WI38 (cell line): ENCODE data around the gene CMTR2.
A peak's percentile ranks its signal among the peaks of the same experiment; 100 is the strongest.
"Not testable (repeated sequence)": the region's sequence is repeated elsewhere in the genome, so short reads cannot be mapped to it uniquely, and the experiment has no call there.

Experiments used
- H3K4me3 ChIP-seq: 2 replicates; pipeline ENCODE4 v1.5.1; 2011; ENCODE audit warnings: low read depth, mild to moderate bottlenecking, control low read depth, low read length
- CTCF ChIP-seq: IDR thresholded peaks from 2 replicates; pipeline ENCODE4 v1.5.1; 2012; ENCODE audit warnings: low read depth, mild to moderate bottlenecking, control low read depth, low read length

Gene CMTR2

DNA sequence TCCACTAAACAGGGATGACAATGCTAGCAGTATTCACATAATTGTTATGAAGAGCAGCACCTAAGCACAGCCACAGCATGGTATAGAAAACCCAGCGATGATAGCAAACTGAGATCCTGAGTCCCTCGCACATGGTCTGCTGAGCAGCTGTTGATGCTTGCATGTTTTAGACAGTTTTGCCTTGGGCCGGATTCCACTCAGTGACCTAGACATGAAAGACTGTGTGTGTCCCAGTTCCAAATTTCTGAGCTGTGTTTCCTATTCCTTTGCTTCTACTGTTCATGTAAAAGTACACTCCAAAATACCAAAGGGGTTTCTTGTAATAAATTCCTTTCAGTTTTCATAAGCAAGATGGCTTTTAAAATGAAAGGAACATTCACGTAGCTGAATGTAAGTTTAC is 30.8 kb upstream of the CMTR2 start:
- H3K4me3 ChIP-seq, result no peak overlapping the region
- no peak for TF ChIP-seq CTCF

- no peak overlapping the region for H3K4me3 ChIP-seq
- no peak for TF ChIP-seq CTCF
Observed at GRCh38 chr16:71315269-71315668, 26.1 kb upstream of the CMTR2 start.

DNA sequence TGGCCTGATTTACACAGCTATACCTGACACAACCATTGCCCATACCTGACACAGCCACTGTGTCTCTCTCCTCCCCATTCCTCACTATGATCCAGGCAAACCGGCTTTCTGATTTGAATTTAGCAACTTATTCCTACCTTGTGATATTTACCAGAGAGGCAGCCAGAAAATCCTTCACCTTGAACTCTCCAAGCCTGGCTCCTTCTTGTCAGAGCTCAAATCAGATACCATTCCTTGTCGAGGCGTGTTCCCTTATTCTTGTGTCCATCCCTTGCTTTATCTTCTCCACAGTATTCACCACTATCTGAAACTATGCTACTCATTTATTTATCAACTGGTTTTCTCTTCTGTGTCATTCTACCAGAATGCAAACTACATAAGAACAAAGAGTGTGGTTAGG is 24.4 kb upstream of the CMTR2 start:
- H3K4me3 ChIP-seq, result not testable (repeated sequence)

DNA sequence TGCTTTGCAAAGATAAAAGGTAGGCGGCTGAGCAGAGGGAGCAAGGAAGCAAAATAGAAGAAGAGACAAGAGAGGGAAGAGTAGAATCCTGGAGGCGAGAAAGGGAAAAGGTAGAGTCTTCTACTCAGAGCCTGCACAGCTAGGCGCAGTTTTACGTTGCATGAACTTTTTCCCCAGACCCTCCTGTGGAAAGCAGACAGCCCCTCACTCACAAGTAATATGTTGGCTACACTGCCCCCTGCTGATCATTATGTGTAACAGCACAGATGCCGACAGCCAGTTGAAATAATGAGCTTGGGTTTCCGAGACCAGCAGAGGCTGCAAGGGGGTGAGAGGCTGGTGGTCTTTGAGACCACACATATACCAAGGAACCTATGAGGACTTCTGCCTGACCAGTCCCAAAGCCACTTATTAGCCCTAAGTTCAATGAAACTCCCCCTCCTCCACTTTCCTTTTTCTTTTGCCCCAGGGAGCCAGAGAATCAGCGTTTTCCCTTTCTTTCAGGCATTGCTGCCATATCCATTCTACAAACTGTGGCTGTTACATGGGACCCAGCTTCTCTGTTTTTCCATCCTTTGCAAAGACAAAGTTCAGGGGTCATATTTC is 22.5 kb upstream of the CMTR2 start:
- no peak overlapping the region for H3K4me3 ChIP-seq
- peak; percentile 71 for TF ChIP-seq CTCF

DNA sequence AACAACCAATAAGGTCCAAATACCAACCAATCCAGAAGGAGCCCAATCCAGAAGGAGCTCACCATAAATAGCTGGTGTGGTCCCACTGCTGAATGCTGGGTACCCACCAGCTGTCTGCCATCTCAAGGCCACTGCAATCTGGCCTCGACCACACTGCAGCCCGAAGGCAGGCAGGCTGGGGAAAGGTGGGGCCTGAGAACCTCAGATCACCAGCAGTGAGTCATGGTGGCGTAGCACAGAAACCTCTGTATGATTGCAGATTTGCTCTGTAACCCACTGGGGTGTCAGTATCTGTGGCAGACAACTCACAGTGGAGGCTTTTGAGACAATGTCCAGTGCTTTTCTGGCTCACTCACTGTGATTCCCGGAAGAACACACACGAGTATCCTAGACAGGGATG is 14.7 kb upstream of the CMTR2 start:
- no peak overlapping the region for H3K4me3 ChIP-seq
- no peak for TF ChIP-seq CTCF

- H3K4me3 ChIP-seq, result no peak overlapping the region
- no peak for TF ChIP-seq CTCF
Observed at GRCh38 chr16:71297341-71297634, 8.1 kb upstream of the CMTR2 start.

GRCh38 chr16:71296584-71297340 is 7.6 kb upstream of the CMTR2 start:
- TF ChIP-seq CTCF, result no peak
- no peak overlapping the region for H3K4me3 ChIP-seq

DNA sequence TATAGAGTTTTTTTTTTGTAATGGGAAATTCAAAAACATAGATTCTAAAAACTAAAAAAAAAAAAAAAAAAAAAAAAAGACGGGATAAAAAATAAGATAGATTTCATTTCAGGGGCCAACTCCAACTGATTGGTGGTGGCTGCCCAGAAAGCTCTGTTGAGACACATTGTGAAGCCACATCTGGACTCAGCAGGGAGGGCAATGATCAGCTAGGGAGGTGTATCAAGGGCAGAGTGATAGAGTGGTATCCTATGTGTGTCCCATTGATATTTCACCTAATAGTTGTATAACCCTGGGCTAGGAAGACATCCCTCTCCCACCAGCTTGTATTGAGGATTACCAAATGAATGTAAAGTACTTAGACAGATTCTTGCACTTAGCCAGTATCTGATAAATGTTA is 6.7 kb upstream of the CMTR2 start:
- TF ChIP-seq CTCF, result no peak
- no peak overlapping the region for H3K4me3 ChIP-seq
